Astrocyte of the spinal cord (primary cell): Measurements from ENCODE around the gene TTLL11.

Experiments used
- DNase-seq: peaks from one replicate; pipeline ENCODE4 v3.0.0; 2011; ENCODE audit warnings: low read depth, low spot score
- H3K4me3 ChIP-seq: 2 replicates; pipeline ENCODE4 v1.5.1; 2011; ENCODE audit warnings: low read depth, mild to moderate bottlenecking, low read length, moderate library complexity
- in situ Hi-C: cut with HindIII; loops from 2 replicates; pipeline ENCODE4 v1.10.0; 2017; ENCODE audit warnings: low sequenced_read_pairs
- TF ChIP-seq, protein P1 (sequence below): IDR thresholded peaks from 2 replicates; pipeline ENCODE4 v1.5.1; 2012; ENCODE audit warnings: low read depth, mild to moderate bottlenecking, low read length, inconsistent platforms

Gene TTLL11

DNA sequence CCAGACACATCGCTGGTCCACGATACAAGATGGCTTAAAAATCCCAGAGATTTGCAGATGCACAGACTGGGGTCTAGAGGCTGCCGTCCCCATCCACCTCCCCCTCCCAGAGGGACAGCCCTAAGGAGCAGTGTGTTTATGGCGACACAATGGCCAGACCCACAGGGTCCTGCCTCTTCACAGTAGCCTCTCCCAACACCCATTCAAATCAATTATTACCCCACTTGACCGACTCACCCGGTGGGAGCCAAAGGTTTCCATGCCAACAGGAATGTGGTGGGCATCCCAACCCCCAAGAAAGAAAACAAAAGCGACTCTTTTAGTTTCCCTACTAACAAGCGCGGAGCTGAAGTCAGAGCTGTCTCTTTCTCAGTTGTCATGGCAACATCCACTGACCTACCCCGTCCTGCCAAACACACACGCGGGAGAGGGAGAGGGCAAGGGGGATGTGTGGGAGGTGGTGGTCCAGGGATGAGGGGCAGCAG, 209.0 kb downstream of the TTLL11 start:
- no peak overlapping the region for H3K4me3 ChIP-seq

DNA sequence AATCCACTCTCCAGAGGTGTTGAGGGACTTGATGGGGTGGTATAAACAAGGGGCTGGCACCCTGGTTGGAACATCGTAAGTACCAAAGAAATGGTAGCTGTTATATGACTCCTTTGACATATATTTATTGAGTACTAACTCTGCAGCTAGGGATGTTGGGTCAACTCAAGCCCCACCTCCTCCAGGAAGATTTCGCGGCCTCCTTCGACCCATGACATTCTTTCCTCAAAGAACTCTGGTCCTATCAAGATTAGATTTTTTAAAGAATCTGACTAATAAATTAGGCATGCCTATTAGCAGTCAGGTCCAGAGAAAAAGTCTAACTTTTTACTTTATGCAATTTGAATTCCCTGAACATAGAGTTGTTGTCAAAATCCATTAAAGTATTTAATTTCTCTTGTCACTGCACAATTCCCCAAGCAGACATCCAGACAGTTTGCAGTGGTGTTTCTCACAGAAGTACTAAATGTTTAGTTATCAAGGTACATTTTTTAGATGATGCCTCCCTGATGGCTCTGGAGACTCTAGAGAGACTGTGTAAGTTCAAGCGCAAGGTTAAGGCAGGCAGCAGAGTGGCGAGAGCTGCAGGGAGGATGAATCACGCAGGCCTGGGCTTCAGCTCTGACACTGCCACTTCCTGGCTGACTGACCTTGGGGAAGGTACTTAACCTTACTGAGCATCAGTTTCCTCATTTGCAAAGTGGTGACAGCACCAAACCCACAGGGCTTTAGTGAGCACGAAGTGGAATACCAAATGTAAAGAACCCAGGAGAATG, 209.6 kb downstream of the TTLL11 start:
- TF ChIP-seq, protein P1, sequence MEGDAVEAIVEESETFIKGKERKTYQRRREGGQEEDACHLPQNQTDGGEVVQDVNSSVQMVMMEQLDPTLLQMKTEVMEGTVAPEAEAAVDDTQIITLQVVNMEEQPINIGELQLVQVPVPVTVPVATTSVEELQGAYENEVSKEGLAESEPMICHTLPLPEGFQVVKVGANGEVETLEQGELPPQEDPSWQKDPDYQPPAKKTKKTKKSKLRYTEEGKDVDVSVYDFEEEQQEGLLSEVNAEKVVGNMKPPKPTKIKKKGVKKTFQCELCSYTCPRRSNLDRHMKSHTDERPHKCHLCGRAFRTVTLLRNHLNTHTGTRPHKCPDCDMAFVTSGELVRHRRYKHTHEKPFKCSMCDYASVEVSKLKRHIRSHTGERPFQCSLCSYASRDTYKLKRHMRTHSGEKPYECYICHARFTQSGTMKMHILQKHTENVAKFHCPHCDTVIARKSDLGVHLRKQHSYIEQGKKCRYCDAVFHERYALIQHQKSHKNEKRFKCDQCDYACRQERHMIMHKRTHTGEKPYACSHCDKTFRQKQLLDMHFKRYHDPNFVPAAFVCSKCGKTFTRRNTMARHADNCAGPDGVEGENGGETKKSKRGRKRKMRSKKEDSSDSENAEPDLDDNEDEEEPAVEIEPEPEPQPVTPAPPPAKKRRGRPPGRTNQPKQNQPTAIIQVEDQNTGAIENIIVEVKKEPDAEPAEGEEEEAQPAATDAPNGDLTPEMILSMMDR: no peak
- DNase-seq: peak; percentile 45
- in situ Hi-C loops: no loop called here
- no peak overlapping the region for H3K4me3 ChIP-seq

More for the DNA sequence above, 209.0 kb downstream of the TTLL11 start:
- TF ChIP-seq, protein P1: no peak
- peak; percentile 55 for DNase-seq
- in situ Hi-C loops: no loop called here

DNA sequence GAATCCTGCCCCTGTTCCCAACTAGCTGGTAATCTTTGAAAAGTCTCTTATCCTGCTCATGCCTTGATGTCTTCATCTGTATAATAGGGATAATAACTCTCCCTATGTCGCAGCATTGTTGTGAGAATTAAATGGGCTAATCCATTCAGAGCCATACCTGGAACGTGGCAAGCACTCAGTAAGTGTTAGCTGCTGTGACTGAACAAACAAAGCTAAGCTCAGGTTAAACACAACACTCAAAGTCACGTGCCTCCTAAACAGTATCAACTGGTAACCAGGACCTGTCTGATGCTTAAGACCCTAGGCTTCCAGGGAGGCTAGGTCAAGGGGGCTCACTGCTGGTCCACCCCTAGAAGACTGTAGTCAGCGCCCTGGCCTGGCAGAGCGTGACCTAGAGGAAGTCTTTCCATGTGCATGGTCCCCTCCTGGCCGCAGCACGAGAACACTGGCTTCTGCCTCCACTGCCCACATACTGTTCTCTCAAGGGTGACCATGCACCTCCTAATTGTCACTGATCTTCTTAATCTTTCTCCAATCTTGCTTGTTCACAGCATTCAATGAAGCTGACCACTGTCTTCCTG, 211.1 kb downstream of the TTLL11 start:
- no peak overlapping the region for H3K4me3 ChIP-seq
- DNase-seq: no peak
- in situ Hi-C loops: no loop called here
- TF ChIP-seq, protein P1: no peak

DNA sequence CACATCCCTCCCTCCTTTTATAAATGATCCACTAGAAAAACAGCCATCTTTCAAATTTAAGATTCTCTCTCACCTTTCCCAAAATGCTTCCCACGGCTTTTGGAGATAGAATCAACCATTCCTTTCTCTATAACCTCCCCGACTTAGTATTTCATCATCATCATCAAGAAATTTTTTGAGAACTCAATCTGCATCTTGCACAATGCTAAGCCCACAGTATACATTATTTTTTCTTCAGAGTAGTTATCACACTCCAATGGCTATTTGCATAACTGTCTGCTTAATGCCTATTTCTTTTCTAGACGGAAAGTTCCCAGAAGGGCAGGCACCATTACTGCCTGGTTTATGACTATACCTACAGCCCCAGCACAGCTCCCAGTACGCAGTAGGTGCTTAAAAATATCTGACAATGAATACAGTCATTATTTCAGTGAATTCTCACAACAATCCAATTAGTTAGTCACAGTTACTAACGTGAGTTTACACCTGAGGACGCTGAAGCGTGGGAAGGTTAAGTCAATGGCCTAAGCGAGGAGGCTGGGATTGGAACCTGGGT, 212.7 kb downstream of the TTLL11 start:
- no peak for DNase-seq
- TF ChIP-seq, protein P1: no peak
- no peak overlapping the region for H3K4me3 ChIP-seq
- in situ Hi-C loops: no loop called here

DNA sequence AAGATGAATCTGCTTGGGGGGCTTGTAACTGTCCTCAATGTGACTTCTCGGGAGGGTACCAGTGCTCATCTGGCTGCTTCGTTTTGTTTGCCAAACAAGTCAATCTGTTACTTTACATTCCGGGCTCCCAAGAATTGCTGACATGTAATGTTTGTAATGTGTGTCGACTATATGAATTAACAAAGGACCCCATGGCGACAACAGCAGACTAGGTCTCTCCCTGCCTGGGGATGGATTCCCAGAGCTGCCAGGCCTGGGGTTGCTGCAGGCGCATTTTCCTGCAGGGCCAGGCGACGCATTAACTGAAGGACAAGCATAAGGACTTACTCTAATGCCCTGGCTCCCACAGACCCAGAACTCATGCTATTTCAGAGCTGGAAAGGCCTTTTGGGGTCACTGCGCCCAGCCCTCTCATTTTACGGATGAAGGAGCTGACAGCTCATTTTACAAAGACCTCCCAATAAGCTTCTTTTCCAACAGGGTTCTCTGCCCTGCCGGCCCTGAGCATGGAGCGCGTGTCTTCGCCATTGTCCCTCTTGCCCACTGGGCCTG, 214.8 kb downstream of the TTLL11 start:
- in situ Hi-C loops: no loop called here
- no peak overlapping the region for H3K4me3 ChIP-seq
- no peak for DNase-seq
- TF ChIP-seq, protein P1: no peak

DNA sequence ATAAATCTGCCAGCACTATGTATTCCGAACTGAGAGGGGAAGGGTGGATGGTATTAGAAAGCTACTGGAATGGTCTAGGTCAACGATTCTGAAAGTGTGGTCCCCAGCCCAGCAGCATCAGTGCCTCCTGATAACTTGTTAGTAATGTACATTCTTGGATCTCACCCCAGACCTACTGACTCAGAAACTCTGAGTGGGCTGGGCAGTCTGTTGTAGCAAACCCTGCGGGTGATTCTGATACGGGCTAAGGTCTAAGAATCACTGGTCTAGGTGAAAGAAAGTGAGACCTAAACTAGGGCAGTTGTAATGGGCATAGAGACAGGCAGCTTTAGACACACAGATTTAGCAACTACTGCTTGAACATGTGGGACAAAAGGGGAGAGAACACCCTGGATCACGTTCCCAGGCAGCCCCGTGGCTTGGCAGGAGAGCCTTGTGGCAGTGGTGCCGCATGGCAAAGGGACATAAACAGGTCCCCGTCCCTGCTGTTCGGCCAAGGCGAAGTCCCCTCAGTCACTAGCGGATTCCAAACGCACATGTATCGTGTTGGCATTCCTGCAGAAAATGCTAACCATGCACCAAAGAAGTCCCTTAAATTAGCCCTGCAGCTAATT, 216.3 kb downstream of the TTLL11 start:
- no peak overlapping the region for H3K4me3 ChIP-seq
- in situ Hi-C loops: no loop called here
- TF ChIP-seq, protein P1: no peak
- DNase-seq: peak; percentile 81
